Ecto neural progenitor cell (in vitro differentiated cells): ENCODE data around the gene C5orf63.
"Not testable (repeated sequence)": the region's sequence is repeated elsewhere in the genome, so short reads cannot be mapped to it uniquely, and the experiment has no call there.

Source experiments
- DNase-seq: peaks from one replicate; pipeline ENCODE4 v3.0.0-alpha.2; 2018; ENCODE audit warnings: low spot score

C5orf63 gene

DNA sequence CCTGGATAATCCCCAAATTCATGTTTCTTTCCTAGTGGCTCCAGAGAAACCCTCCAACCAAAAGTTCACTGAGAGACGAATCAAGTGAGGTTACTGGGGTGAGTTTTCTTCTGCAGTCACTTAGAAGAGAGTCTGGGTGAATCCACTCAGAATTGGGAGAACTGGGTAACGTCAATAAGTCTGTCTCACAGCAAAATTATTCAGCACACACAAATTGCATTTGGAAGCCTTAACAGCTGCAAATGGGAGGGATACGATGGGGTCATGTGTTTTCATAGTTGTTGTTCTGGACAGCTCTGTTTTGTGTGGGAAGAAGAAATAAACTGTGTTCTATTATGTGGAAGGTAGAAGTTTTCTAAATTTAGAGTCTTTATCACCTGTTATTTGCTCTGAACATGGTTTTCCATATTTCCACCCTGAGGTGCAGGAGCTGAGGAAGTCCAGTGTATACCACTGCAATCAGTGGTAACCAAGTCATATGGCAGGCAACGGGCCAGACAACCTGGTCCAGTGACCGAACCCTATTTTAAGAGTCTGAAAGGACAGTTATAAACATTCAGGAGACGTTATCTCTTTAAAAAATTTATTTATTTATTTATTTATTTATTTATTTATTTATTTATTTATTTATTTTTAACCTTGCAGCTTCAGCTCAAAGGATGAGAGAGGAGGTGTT lies 64.9 kb downstream of the C5orf63 start:
- DNase-seq = no peak

- no peak for DNase-seq
These were observed 65.8 kb downstream of the C5orf63 start for GRCh38 chr5:127007522-127007921.

GRCh38 chr5:127006744-127007143 lies 66.6 kb downstream of the C5orf63 start:
- no peak for DNase-seq

DNA sequence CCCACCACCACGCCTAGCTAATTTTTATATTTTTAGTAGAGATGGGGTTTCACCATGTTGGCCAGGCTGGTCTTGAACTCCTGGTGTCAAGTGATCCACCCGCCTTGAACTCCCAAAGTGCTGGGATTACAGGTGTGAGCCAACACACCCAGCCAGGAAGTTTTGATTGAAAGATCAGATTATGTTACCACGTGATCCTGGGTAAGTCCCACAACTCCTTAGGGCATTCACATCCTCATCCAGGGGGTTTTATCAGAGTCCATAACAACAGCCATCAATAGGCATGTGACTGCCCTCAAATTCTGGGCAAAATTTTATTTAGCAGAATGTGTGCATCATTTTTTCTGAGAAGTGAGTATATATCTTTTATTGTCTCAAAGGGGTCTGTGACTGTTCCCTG lies 68.0 kb downstream of the C5orf63 start:
- not testable (repeated sequence) for DNase-seq

DNA sequence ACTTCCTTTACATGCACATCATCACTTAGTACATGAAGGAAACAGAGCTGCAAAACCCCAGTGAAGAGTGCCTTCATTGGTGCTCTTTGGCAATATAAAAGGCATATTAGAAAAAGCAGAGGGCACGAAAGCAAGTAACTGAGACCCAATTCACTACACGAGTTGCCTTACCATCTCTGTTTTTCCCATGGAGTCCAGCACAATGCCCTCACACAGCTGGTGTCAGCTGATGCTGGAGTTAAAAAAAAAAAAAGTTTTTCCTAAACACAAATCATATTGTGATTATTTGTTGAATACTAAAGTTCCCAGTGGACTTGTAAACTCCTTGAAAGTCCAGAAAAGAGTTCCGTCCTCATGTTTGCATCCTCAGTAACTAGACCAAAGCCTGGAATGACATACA lies 68.6 kb downstream of the C5orf63 start:
- no peak for DNase-seq

- DNase-seq = no peak
These were observed 69.4 kb downstream of the C5orf63 start for GRCh38 chr5:127003798-127004495.

- no peak for DNase-seq
These were observed 70.9 kb downstream of the C5orf63 start for GRCh38 chr5:127002390-127002789.

DNA sequence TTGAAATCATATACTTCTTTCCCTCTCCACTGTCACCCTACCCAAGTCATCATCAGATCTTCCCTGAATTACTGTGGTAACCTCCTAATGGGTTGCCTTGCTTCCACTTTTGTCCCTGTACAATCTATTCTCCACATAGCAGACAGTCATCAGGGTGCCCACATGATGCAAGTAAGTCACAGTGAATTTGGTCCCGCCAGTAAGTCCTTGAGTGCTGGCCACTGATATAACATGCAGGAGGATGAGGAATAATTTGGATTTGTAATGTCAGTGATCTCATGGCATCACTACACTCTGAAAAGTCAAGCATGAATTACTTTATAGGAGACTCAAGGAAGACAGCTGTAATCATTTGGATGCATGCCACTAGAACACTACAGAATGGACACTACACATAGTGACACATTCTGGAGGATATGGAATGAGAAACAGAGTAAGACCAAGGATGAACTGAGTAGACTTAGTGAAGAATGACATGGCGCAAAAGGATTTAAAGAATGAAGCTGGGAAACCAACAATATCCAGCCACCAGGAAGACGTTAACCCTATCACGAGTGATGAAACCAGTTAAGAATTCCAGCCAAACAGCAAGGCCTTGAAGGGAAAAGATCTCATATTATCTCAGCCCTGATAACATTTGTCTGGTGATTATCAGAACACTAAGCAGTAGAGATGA lies 71.5 kb downstream of the C5orf63 start:
- no peak for DNase-seq
